GM19193 (cell line): ENCODE measurements around the gene HOXA5.

ENCODE experiments used
- POLR2A ChIP-seq: IDR thresholded peaks from 4 replicates; pipeline ENCODE4 v1.6.1; 2011; ENCODE audit not compliant: insufficient read depth, insufficient read length; ENCODE audit errors: extremely low read depth

The HOXA5 gene

DNA sequence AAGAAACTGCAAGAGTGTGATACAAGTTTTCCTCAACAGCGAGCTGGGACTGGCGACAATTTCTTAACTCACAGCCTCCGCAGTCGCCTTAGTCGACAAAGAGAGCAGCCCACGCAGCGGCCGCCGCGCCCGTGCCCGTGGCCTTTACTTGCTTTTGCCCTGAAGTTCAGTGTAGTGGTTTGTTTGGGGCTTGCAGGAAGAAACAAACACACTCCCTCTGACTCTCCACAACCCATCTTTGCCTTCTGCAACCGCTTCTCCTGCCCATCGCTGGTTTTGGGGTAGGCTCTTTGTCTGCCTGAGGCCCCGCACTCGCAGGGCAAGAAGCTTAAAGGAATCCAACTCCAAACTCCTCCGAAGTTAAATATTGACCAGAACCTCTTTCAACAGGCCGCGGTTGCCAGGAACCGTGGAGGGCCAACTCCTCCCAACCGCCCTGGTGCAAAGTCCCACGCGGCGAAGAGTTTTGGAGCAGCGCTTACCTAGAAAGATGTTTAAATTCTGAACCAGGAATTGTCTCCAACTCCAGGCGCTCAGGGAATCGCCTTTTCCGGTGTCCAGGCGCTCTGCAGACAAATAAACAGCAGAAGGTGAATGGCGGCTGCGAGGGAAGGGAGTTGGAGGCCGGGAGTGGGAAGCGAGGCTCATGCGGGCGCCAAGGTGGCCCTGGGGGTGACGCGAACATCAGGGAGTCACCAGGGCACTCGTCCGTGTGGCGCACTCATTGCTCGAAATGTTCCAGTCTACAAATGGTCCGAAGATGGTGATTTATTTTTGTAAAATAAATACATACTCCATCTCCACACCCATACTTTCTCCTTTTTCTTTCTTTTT is 21.2 kb downstream of the HOXA5 start:
- no peak for TF ChIP-seq POLR2A

DNA sequence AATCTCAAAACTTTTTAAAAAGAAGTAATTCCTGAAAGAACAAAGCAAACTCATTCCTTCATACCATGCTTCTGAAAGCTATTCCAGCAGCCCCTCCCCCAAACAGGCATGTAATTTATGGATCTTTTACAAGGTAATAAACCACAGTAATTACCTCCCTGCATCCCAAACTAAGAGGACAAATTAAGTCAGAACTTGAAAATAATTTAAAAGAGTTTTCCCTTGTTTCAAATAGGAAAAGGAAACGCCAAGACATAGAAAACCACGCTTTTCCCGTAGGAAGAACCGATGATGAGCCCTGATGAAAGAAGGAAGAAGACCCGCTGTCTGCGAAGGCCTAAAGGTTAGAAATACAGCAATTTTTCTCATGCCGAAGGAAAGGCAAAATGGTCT is 21.8 kb downstream of the HOXA5 start:
- no peak for TF ChIP-seq POLR2A

DNA sequence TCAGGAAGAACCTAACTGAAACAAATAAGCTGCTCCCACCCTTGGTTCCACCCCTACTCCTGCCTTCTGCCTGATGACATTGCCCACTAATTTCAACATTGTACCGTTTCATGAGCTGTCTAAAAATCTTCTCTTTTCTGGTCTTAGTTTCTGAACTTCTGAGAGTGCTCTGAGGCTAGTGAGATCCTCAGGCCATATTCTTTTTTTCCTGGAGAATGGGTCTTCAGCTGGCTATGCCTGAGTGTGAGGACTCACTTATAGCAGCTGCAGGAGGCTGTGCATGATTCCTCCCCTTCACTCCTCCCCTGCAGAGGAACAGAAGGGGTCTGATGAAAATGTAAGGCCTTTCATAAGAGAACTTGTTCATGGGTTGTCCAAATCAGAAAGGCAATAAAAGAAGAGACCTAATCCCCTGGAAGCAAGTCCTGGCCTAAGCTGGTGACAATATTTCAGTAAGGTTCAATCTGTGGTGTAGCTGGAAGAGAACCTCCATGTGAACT is 24.0 kb downstream of the HOXA5 start:
- no peak for TF ChIP-seq POLR2A

DNA sequence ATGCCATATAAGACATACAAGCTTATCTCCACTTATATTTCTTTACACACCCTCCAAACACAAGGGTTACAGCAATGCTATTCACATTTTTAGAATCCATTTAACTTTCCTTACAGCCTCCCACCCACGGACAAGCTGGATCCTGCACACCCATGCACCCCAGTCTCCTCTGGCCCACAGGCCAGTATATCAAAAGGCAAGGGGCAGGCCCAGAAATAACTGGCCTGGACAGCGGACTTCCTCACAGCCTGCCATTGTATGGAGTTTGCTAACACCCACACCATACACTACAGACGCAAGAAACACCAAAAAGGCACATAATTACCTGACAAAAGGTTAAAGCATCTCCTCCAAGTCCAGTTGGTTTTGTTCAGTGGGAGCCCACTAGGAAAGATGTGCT is 24.9 kb downstream of the HOXA5 start:
- TF ChIP-seq POLR2A: no peak

DNA sequence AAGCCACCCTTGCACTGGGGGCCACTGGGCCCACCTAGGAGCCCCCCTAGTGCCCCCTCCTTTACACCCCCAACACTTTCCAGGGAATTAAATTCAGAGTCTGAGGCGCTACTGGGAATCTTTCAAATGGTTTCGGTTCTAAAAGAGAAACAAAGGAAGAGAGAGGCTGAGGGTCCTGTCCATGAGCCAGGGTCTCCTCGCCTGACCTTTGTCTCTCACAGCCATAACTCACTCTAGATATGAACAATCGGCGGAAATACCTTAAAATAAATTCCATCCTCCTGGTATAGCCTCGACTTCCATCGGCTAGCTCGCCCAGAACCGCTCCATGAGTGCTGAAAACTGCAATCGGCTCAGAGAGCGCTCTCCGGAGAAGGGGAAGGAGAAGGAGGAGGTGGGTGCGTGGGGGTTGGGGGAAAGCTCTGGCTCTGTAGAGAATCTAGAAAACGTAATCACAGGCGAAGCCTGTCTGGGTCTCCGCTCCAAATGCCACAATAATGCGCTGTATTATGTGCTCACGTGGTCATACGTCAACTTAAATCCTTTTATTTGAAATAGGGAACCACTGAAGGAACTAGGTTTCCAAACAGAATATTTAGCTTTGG is 25.5 kb downstream of the HOXA5 start:
- no peak for TF ChIP-seq POLR2A

DNA sequence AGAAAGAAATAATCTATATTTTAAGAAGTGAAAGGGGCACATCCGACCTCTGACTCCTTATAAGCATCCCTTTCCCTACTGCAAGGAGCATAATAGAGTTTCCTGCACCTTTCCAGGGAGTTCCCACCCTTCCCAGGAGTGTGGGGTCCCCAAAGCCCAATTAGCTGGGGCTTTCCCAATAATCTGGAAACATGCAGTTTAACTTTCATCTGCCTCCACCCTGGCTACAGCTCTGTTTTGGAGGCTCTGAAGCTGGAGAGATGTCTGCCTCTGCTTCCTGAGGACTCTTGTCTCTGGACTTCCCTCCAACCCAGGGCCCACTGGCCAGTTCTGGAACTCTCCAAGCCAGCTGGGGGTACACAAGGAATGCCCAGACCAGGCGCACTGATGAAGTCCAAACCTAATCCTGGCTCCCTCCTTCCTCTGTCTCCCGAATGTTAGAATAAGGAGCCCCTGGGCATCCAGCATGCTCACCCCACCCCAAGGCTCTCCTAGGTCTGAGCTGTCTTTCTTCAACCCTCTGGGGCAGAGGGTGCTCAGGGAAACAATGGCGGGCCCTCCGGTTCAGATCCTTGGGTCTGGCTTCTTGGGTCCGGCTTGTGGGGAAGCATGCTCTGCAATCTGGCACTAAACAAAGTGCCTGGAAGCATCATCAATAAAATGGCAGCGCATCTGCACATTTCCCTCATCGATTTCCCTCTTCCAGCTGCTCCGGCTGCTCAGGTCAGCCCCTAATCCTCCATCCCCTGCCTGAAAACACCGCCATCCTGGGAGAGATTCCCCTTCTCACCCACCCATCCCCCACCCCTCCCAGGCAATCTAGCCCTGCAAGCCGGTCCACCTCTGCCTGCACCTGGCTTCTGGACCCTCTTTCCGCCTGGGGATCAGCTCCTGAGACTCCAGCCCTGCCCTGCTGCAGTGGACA is 26.3 kb downstream of the HOXA5 start:
- no peak for TF ChIP-seq POLR2A

DNA sequence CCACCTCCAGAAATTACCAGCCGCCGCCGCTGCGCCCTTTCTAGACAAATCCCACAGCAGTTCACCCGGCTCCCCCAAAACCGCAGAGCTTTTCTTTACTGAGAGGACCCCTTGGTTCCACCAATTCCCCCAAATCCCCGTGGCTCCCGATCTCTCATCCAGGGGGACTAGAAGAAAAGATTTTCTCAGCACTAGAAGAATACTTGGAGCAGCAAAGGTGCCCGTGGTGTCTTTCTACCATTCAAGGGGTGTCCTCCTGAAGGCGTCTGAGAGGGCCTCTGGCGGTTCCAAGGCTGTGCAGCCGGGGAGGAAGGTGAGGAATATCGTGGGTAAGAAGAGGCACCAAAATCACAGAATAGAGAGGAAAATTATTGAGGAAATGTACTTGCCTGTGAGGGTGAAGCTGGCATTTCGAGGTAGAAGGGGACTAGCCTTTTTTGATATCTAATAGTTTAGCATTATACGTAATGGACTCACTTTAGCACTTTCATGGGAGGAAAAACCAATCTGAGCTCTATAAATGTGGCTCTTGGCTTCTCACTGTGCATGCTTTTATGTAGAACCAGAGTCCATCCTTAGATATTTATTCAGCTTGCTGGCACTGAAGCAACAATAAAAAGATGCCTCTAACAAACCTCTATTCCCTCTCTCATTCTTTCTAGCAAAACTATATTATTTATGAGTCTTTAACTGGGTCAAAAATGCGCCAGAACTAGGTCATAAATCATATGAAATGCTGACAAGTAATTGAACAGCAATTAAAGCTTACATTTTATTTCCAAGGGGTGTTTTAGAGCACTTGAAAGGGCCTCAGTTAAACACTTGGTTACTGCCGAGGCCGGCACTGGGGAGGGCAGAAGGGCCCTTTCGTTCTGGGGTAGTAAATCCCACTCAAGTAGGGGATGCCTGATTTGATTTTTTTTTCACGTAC is 27.2 kb downstream of the HOXA5 start:
- TF ChIP-seq POLR2A: no peak

DNA sequence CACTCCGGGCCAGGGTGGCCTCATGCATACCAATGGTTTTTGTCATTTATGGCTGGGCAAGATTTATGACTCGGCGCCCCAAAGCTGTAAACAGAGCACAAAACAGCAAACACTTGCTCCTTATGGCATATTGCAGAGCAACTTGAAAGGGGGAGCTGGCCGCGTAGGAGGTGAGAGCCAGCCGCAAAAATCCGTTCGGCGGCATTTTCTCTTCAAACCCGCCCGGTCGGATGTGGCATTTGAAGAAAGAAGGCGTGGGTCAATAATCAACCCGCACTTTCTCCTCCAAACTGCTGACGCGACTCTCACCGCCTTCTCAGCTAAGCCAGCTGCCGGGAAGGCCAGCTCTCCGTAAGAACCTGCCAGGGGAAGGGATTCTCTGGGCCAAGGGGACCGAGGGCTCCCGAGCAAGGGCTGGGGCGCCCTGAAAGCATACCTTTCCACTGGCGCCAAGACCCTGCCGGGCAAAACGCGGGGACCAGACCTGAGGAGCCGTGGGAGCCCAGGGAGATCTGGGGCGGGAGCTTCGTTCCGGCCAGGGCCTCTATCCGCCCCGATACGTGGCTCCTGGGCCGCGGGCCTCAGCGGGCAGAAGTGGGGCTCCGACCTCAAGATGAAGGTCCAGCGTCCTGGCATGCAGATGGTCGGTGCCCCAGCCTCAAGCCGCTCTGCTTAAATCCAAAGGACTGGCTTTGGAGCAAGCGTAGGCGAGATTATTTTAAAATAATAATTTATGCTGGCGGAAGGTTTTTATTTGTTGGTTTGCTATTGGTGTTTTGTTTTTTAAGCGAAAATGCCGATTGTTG is 28.1 kb downstream of the HOXA5 start:
- no peak for TF ChIP-seq POLR2A

DNA sequence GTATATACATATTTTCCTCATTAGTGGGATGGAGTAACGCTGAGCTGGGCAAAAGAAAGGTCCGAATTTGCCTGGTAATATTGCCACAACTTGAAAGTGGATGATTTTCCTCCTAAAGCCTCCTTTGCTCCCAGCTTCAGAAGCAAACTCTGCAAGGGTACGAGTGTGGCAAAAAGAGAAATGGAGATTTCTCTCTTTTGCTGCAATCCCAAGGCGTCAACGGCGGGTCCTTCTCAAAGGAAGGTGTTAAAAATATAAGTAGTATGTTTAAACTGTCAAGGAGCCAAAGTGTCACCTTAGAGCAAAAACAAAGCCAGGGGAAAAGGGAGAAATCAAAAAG is 28.6 kb downstream of the HOXA5 start:
- TF ChIP-seq POLR2A: no peak

DNA sequence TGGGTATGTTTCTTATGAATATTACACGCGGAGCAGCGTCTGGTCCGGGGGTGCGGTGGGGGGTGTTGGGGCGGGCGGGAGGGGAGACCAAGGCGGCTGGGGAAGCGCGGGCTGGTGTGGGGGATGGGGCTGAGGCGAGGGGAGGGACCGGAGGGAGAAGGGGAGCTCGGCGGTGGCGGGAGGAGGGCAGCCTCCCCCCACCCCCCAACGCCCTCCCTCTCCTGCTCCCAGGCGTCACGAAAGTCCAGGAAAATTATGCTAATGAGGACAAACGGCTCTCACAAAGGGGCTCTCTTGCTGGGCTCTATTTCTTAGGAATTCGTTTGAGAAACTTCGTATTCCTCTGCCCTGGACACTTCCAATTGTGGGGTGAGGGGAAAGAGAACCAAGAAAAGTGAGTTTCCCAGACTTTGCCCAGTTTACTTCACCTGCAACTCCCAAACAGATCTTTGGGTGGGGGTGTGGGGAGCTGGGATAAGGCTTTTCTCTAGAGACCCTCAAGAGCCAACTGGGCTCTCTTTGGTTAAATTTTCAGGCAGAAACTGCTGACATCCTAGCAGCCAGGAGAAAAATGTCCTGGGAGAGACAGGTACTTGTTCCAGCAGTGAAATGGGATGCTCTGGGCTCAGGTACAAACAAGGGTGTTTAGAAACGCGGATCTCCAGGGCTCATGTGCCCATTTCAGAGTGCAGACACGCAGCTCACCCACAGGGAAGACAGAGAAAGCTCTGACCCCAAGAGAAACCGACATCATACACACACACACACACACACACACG is 29.3 kb downstream of the HOXA5 start:
- TF ChIP-seq POLR2A: no peak

DNA sequence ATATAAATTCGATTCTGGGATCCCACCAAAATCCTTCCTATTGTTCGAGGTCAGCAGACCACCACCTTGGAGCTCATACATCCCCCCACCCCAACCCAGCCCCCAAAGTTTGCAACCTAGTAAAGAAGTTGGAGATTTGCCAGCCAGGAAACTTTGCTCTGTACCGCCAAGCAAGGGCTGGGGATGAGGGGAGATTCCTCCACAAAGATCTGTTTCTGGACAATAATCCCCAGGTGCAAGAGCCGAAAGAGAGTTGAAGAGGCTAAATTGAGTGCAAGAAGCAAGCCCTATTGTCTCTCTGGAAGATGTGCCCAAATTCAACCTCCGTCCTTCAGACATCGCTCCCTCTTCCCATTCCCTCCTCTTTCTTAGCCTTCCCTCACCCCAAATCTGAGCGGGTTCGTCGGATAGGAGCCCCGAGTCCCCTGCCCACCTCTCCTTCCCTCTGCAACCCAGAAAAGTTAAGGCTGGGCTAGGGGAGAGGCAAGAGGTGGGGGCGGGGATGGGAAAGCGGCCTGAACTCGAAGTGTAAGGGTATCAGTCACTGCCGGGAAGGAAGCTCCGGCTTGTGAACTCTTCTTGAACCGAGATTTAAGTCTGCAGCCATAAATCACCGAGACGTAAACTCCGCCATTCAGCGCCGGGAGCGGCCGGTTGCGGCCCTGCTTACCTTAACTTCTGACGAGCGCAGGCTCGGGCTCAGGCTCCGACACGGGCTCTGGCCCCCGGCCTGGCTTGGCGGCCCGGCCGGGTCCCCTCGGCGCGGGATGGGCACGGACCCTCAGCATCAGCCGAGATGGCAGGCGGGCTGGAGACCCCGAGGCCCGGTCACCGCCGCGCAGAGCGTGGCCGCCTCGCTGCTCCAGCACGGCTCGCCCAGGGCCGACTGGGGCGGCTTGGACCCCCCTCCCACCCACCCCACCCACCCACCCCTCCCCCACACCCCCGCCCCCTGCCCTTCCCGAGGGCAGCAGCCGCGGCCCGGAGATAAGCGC is 30.2 kb downstream of the HOXA5 start:
- no peak for TF ChIP-seq POLR2A

DNA sequence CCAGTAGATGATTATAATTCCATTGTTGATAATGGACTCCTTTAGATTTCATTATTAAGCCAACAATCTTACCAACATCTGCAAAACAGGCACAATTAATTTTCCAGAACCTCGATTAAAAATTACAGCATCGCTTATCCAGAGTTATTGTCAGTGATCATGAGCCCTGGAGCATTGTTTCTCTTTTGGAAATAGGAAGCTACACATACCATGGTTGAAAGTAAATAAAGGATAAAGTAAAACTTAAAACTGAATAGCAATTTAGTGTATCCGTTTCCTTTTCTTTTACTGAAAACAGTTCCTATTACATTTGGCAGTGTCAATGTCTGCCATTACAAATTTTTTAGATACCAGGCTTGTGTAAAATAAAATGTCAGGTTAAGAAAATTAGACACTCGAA is 31.1 kb downstream of the HOXA5 start:
- no peak for TF ChIP-seq POLR2A

DNA sequence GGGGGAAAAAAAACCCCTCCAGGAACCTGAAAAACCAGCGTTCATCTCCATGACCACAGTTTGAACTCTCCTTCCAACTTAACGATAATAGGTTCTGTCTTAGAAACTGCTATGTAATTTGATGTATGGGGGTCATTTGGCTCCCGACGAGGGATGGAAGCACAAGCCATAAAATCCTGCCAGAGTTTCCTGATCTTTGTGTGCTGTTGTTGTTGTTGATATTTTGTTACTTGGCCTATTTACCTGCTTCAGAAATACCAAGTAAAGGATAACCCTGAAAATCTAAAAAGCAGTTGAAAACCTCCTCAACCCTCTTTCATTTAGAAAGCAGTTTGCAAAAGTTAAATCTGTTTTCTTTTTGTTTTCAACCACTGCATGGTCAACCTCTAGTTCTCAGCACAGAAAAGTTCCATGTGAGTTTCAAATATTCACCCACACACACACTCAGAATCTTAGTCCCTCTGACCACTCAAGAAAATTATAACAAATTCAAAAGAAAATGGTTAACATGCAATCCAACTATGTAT is 31.7 kb downstream of the HOXA5 start:
- TF ChIP-seq POLR2A: no peak
